ENCODE data around the gene SAP30. TPM values are rescaled to one million over a fixed set of nuclear protein-coding genes. Genes with fewer than 3 reads are reported as not detected.

Gene SAP30
- total RNA-seq, 1 donor from 2014 or later, result 37.4 TPM

- Mint-ChIP-seq H3K27ac (no peak overlapping the region), H3K4me1 (ENCODE audit: low read depth) (peaks cover 9% of the 10 kb centered on the region), H3K9me3 (no peaks in the 10 kb centered on the region), H3K27me3 (ENCODE audit: low read depth) (peaks cover 1% of the 10 kb centered on the region), H3K4me3 (ENCODE audit: low read depth) (no peak overlapping the region), H3K36me3 (ENCODE audit: low read depth) (no peaks in the 10 kb centered on the region)
- intact Hi-C loops (cut with micrococcal nuclease), result no loop called here
- no peak for DNase-seq (ENCODE audit: low spot score)
These were observed 26.8 kb upstream of the SAP30 start for GRCh38 chr4:173343832-173344397.

GRCh38 chr4:173345648-173346047, 25.1 kb upstream of the SAP30 start:
- no peak for DNase-seq (ENCODE audit: low spot score)
- peaks cover 9% of the 10 kb centered on the region for H3K4me1 Mint-ChIP-seq (ENCODE audit: low read depth)
- no peaks in the 10 kb centered on the region for H3K36me3 Mint-ChIP-seq (ENCODE audit: low read depth)
- H3K27me3 Mint-ChIP-seq (ENCODE audit: low read depth), result peaks cover 4% of the 10 kb centered on the region
- no peaks in the 10 kb centered on the region for H3K9me3 Mint-ChIP-seq
- no peak overlapping the region for H3K4me3 Mint-ChIP-seq (ENCODE audit: low read depth)
- no peak overlapping the region for H3K27ac Mint-ChIP-seq
- intact Hi-C loops (cut with micrococcal nuclease), result no loop called here

GRCh38 chr4:173346074-173346473, 24.7 kb upstream of the SAP30 start:
- Mint-ChIP-seq H3K4me1 (ENCODE audit: low read depth) (peaks cover 9% of the 10 kb centered on the region), H3K27me3 (ENCODE audit: low read depth) (peaks cover 7% of the 10 kb centered on the region), H3K27ac (no peak overlapping the region), H3K36me3 (ENCODE audit: low read depth) (no peaks in the 10 kb centered on the region), H3K9me3 (no peaks in the 10 kb centered on the region), H3K4me3 (ENCODE audit: low read depth) (no peak overlapping the region)
- no peak for DNase-seq (ENCODE audit: low spot score)
- intact Hi-C loops (cut with micrococcal nuclease), result no loop called here

GRCh38 chr4:173347467-173347866, 23.3 kb upstream of the SAP30 start:
- Mint-ChIP-seq H3K36me3 (ENCODE audit: low read depth) (no peaks in the 10 kb centered on the region), H3K27me3 (ENCODE audit: low read depth) (peaks cover 7% of the 10 kb centered on the region), H3K4me3 (ENCODE audit: low read depth) (no peak overlapping the region), H3K9me3 (no peaks in the 10 kb centered on the region), H3K27ac (no peak overlapping the region), H3K4me1 (ENCODE audit: low read depth) (peaks cover 9% of the 10 kb centered on the region)
- intact Hi-C loops (cut with micrococcal nuclease), result no loop called here
- no peak for DNase-seq (ENCODE audit: low spot score)

GRCh38 chr4:173357939-173358338, 12.8 kb upstream of the SAP30 start:
- Mint-ChIP-seq H3K27me3 (ENCODE audit: low read depth) (peaks cover 13% of the 10 kb centered on the region), H3K27ac (no peak overlapping the region), H3K9me3 (no peaks in the 10 kb centered on the region), H3K4me1 (ENCODE audit: low read depth) (peaks cover 4% of the 10 kb centered on the region), H3K4me3 (ENCODE audit: low read depth) (no peak overlapping the region), H3K36me3 (ENCODE audit: low read depth) (peaks cover 3% of the 10 kb centered on the region)
- DNase-seq (ENCODE audit: low spot score), result no peak
- intact Hi-C loops (cut with micrococcal nuclease), result no loop called here

GRCh38 chr4:173360587-173361221, 10.1 kb upstream of the SAP30 start:
- DNase-seq (ENCODE audit: low spot score), result no peak
- Mint-ChIP-seq H3K27ac (no peak overlapping the region), H3K36me3 (ENCODE audit: low read depth) (peaks cover 19% of the 10 kb centered on the region), H3K4me1 (ENCODE audit: low read depth) (peaks cover 12% of the 10 kb centered on the region), H3K4me3 (ENCODE audit: low read depth) (no peak overlapping the region), H3K9me3 (no peaks in the 10 kb centered on the region), H3K27me3 (ENCODE audit: low read depth) (peaks cover 2% of the 10 kb centered on the region)
- intact Hi-C loops (cut with micrococcal nuclease), result no loop called here

- H3K27me3 Mint-ChIP-seq (ENCODE audit: low read depth), result peaks cover 2% of the 10 kb centered on the region
- H3K36me3 Mint-ChIP-seq (ENCODE audit: low read depth), result peaks cover 24% of the 10 kb centered on the region
- H3K9me3 Mint-ChIP-seq, result no peaks in the 10 kb centered on the region
- H3K27ac Mint-ChIP-seq, result no peak overlapping the region
- DNase-seq (ENCODE audit: low spot score), result no peak
- H3K4me1 Mint-ChIP-seq (ENCODE audit: low read depth), result peaks cover 28% of the 10 kb centered on the region
- no peak overlapping the region for H3K4me3 Mint-ChIP-seq (ENCODE audit: low read depth)
- intact Hi-C loops (cut with micrococcal nuclease), result no loop called here
These were observed 8.1 kb upstream of the SAP30 start for GRCh38 chr4:173362666-173363065.

GRCh38 chr4:173365359-173365996, 5.3 kb upstream of the SAP30 start:
- Mint-ChIP-seq H3K36me3 (ENCODE audit: low read depth) (peaks cover 22% of the 10 kb centered on the region), H3K27ac (no peak overlapping the region), H3K27me3 (ENCODE audit: low read depth) (no peaks in the 10 kb centered on the region), H3K4me3 (ENCODE audit: low read depth) (no peak overlapping the region), H3K4me1 (ENCODE audit: low read depth) (peaks cover 33% of the 10 kb centered on the region), H3K9me3 (no peaks in the 10 kb centered on the region)
- no peak for DNase-seq (ENCODE audit: low spot score)
- intact Hi-C loops (cut with micrococcal nuclease), result no loop called here

- Mint-ChIP-seq H3K9me3 (no peaks in the 10 kb centered on the region), H3K4me3 (ENCODE audit: low read depth) (peak overlapping the region; percentile 69), H3K27ac (peak overlapping the region; percentile 78), H3K27me3 (ENCODE audit: low read depth) (no peaks in the 10 kb centered on the region), H3K4me1 (ENCODE audit: low read depth) (peaks cover 33% of the 10 kb centered on the region), H3K36me3 (ENCODE audit: low read depth) (peaks cover 32% of the 10 kb centered on the region)
- DNase-seq (ENCODE audit: low spot score), result no peak
- intact Hi-C loops (cut with micrococcal nuclease), result no loop called here
These were observed 3.5 kb upstream of the SAP30 start for GRCh38 chr4:173367285-173367684.

- Mint-ChIP-seq H3K9me3 (no peaks in the 10 kb centered on the region), H3K27me3 (ENCODE audit: low read depth) (no peaks in the 10 kb centered on the region), H3K4me1 (ENCODE audit: low read depth) (peaks cover 38% of the 10 kb centered on the region), H3K4me3 (ENCODE audit: low read depth) (peak overlapping the region; percentile 69), H3K36me3 (ENCODE audit: low read depth) (peaks cover 35% of the 10 kb centered on the region), H3K27ac (peak overlapping the region; percentile 80)
- DNase-seq (ENCODE audit: low spot score), result no peak
- intact Hi-C loops (cut with micrococcal nuclease), result no loop called here
These were observed 2.8 kb upstream of the SAP30 start for GRCh38 chr4:173367946-173368345.

GRCh38 chr4:173370130-173370476, 651 bp upstream of the SAP30 start:
- H3K27ac Mint-ChIP-seq, result peak overlapping the region; percentile 99
- intact Hi-C loops (cut with micrococcal nuclease), result loop anchor here (1.0 to 5.0 kb wide), 5 partner anchors 36 to 913 kb away; partner anchors contain the start of genes CEP44, FBXO8, GALNT7 and HMGB2
- no peaks in the 10 kb centered on the region for H3K9me3 Mint-ChIP-seq
- DNase-seq (ENCODE audit: low spot score), result no peak
- peaks cover 39% of the 10 kb centered on the region for H3K36me3 Mint-ChIP-seq (ENCODE audit: low read depth)
- H3K4me1 Mint-ChIP-seq (ENCODE audit: low read depth), result peaks cover 46% of the 10 kb centered on the region
- H3K4me3 Mint-ChIP-seq (ENCODE audit: low read depth), result peak overlapping the region; percentile 100
- H3K27me3 Mint-ChIP-seq (ENCODE audit: low read depth), result no peaks in the 10 kb centered on the region

GRCh38 chr4:173371292-173372192, 788 bp downstream of the SAP30 start:
- Mint-ChIP-seq H3K27ac (peak overlapping the region; percentile 88), H3K27me3 (ENCODE audit: low read depth) (no peaks in the 10 kb centered on the region), H3K9me3 (no peaks in the 10 kb centered on the region), H3K4me1 (ENCODE audit: low read depth) (peaks cover 34% of the 10 kb centered on the region), H3K4me3 (ENCODE audit: low read depth) (peak overlapping the region; percentile 96), H3K36me3 (ENCODE audit: low read depth) (peaks cover 39% of the 10 kb centered on the region)
- DNase-seq (ENCODE audit: low spot score), result peak; percentile 40
- intact Hi-C loops (cut with micrococcal nuclease), result loop anchor here (2.0 to 5.0 kb wide), 4 partner anchors 45 to 911 kb away; partner anchors contain the start of genes CEP44 and FBXO8
